AG04450 (cell line): ENCODE data around the gene CAMSAP1. TPM values are rescaled to one million over a fixed set of nuclear protein-coding genes. Genes with fewer than 3 reads are reported as not detected.

Experiments used
- CTCF ChIA-PET: fragments of 300-600, 350-600 bp; formaldehyde crosslinking; extraction: SDS; loops from one replicate; lab custom pipeline; 2022; ENCODE audit warnings: antibody characterized with exemption, inconsistent platforms; lab: Charles Lee
- POLR2A ChIA-PET: fragments of 350-600 bp; formaldehyde crosslinking; extraction: SDS; loops from one replicate; lab custom pipeline; 2021; ENCODE audit warnings: antibody characterized with exemption, inconsistent platforms; lab: Yijun Ruan, JAX
- DNase-seq: peaks from one replicate; pipeline ENCODE4 v3.0.0-alpha.2; 2011; ENCODE audit warnings: low read depth, low spot score
- H3K27ac ChIP-seq: one replicate; pipeline ENCODE4 v1.5.1; 2012; ENCODE audit warnings: low read depth, low read length, control low read depth
- H3K27me3 ChIP-seq: one replicate; pipeline ENCODE4 v1.6.0; 2012; ENCODE audit warnings: low read length; ENCODE audit not compliant: control insufficient read depth, insufficient read depth
- H3K4me3 ChIP-seq: 2 replicates; pipeline ENCODE4 v1.5.1; 2011; ENCODE audit warnings: mild to moderate bottlenecking, low read depth, low read length, control low read depth
- H3K9me3 ChIP-seq: 2 replicates; pipeline ENCODE4 v1.5.1; 2012; ENCODE audit warnings: low read length; ENCODE audit not compliant: control insufficient read depth, insufficient read depth
- CTCF ChIP-seq: IDR thresholded peaks from 2 replicates; pipeline ENCODE4 v1.5.1; 2011; ENCODE audit warnings: low read depth, low read length, control low read depth, inconsistent platforms
- polyA plus RNA-seq: library from polyadenylated mRNA; depleted of rRNA; stranded (reverse); fragments of >200 nt; gene quantifications from 2 replicates; pipeline ENCODE4 v1.2.3, GENCODE V29; 2011

The CAMSAP1 gene
- polyA plus RNA-seq, 1 experiment: 7.8 TPM

GRCh38 chr9:135886147-135886981 is 21.0 kb downstream of the CAMSAP1 start:
- POLR2A ChIA-PET: interaction anchor here (0.6 kb wide), 1 partner anchor 21 kb away, joined by 3 read pairs; the partner anchor contains the start of gene CAMSAP1
- Histone ChIP-seq H3K9me3 (no peaks in the 10 kb centered on the region; the same call in 1 of the 2 replicates), H3K27ac (peak overlapping the region; percentile 21), H3K4me3 (no peak overlapping the region), H3K27me3 (no peaks in the 10 kb centered on the region)
- no peak for DNase-seq
- CTCF ChIA-PET: no interaction called here
- no peak for TF ChIP-seq CTCF

GRCh38 chr9:135885100-135885853 is 22.1 kb downstream of the CAMSAP1 start:
- Histone ChIP-seq H3K27ac (peak overlapping the region; percentile 90), H3K4me3 (no peak overlapping the region), H3K27me3 (no peaks in the 10 kb centered on the region), H3K9me3 (no peaks in the 10 kb centered on the region; the same call in 1 of the 2 replicates)
- CTCF ChIA-PET: no interaction called here
- no peak for DNase-seq
- POLR2A ChIA-PET: no interaction called here
- TF ChIP-seq CTCF: no peak

GRCh38 chr9:135884328-135885035 is 22.9 kb downstream of the CAMSAP1 start:
- ChIA-PET CTCF (interaction anchor here (1.0 kb wide), 1 partner anchor 17 kb away, joined by 3 read pairs; no protein-coding TSS in a partner anchor), POLR2A (no interaction called here)
- Histone ChIP-seq H3K4me3 (no peak overlapping the region), H3K27me3 (no peaks in the 10 kb centered on the region), H3K9me3 (no peaks in the 10 kb centered on the region; the same call in 1 of the 2 replicates), H3K27ac (peak overlapping the region; percentile 90)
- no peak for DNase-seq
- TF ChIP-seq CTCF: no peak

- ChIA-PET POLR2A (no interaction called here), CTCF (interaction anchor here (0.6 to 1.0 kb wide), 2 partner anchors 16 to 206 kb away, joined by 3 read pairs; no protein-coding TSS in a partner anchor)
- Histone ChIP-seq H3K27me3 (no peaks in the 10 kb centered on the region), H3K9me3 (no peaks in the 10 kb centered on the region; the same call in 1 of the 2 replicates), H3K4me3 (no peak overlapping the region), H3K27ac (peak overlapping the region; percentile 90)
- no peak for DNase-seq
- TF ChIP-seq CTCF: no peak
These were observed 23.8 kb downstream of the CAMSAP1 start for GRCh38 chr9:135883410-135884089.
